Measurements from ENCODE around the gene GTPBP6.

GTPBP6 gene

GRCh38 chrX:319579-320125 is 1.1 kb upstream of the GTPBP6 start:
- no peak for DNase-seq (ENCODE audit: low read depth)
- no peak for TF ChIP-seq CTCF (conservative IDR thresholded peaks at IDR 0.05; ENCODE audit: low read depth, low read length)

GRCh38 chrX:318068-318738 is 393 bp downstream of the GTPBP6 start:
- peak overlapping the region; percentile 72 for H3K4me3 ChIP-seq (ENCODE audit: low read length)
- DNase-seq (ENCODE audit: low read depth), result peak; percentile 97
- no peak for TF ChIP-seq CTCF (conservative IDR thresholded peaks at IDR 0.05; ENCODE audit: low read depth, low read length)

More at GRCh38 chrX:319579-320125, 1.1 kb upstream of the GTPBP6 start:
- peak overlapping the region; percentile 85 for H3K4me3 ChIP-seq (ENCODE audit: low read length)

- DNase-seq (ENCODE audit: low read depth), result no peak
- no peak for TF ChIP-seq CTCF (conservative IDR thresholded peaks at IDR 0.05; ENCODE audit: low read depth, low read length)
Measured at GRCh38 chrX:317424-318067, 1.1 kb downstream of the GTPBP6 start.

GRCh38 chrX:316351-317325 is 2.0 kb downstream of the GTPBP6 start:
- H3K4me3 ChIP-seq (ENCODE audit: low read length), result no peak overlapping the region
- DNase-seq (ENCODE audit: low read depth), result no peak
- no peak for TF ChIP-seq CTCF (conservative IDR thresholded peaks at IDR 0.05; ENCODE audit: low read depth, low read length)

More at GRCh38 chrX:317424-318067, 1.1 kb downstream of the GTPBP6 start:
- peak overlapping the region; percentile 45 for H3K4me3 ChIP-seq (ENCODE audit: low read length)

GRCh38 chrX:314781-315595 is 3.6 kb downstream of the GTPBP6 start:
- no peak for TF ChIP-seq CTCF (conservative IDR thresholded peaks at IDR 0.05; ENCODE audit: low read depth, low read length)
- H3K4me3 ChIP-seq (ENCODE audit: low read length), result no peak overlapping the region
- DNase-seq (ENCODE audit: low read depth), result no peak

- no peak for DNase-seq (ENCODE audit: low read depth)
- TF ChIP-seq CTCF (conservative IDR thresholded peaks at IDR 0.05; ENCODE audit: low read depth, low read length), result no peak
- no peak overlapping the region for H3K4me3 ChIP-seq (ENCODE audit: low read length)
Measured at GRCh38 chrX:314049-314448, 4.5 kb downstream of the GTPBP6 start.

All from retinal pigment epithelial cell (primary cell).